Mesodermal cell (in vitro differentiated cells): ENCODE measurements around the gene OR6N1.

Experiments
- H3K27ac ChIP-seq: 2 replicates; pipeline ENCODE4 v1.7.0; 2013; ENCODE audit warnings: mild to moderate bottlenecking, low read depth, low read length, moderate library complexity; ENCODE audit not compliant: severe bottlenecking
- H3K36me3 ChIP-seq: 2 replicates; pipeline ENCODE4 v1.7.1; 2013; ENCODE audit warnings: mild to moderate bottlenecking, low read length, moderate library complexity; ENCODE audit not compliant: control insufficient read depth, insufficient read depth
- H3K4me1 ChIP-seq: one replicate; pipeline ENCODE4 v1.7.1; 2013; ENCODE audit warnings: mild to moderate bottlenecking, low read length; ENCODE audit not compliant: insufficient read depth, control insufficient read depth, poor library complexity, severe bottlenecking
- H3K4me3 ChIP-seq: 2 replicates; pipeline ENCODE4 v1.7.0; 2013; ENCODE audit warnings: low read length, control low read depth, mild to moderate bottlenecking; ENCODE audit not compliant: insufficient read depth, poor library complexity, severe bottlenecking; ENCODE audit errors: extremely low read depth
- H3K9me3 ChIP-seq: 2 replicates; pipeline ENCODE4 v1.7.1; 2013; ENCODE audit warnings: mild to moderate bottlenecking, low read length, moderate library complexity; ENCODE audit not compliant: control insufficient read depth
- WGBS, 2 experiments: methylation state at CpG; one replicate each; pipeline ENCODE4 v1.1.5; 2013; ENCODE audit warnings: missing lambda C conversion rate in 2 of 2; ENCODE audit not compliant: insufficient coverage in 2 of 2; 5-methylcytosine and 5-hydroxymethylcytosine counted together

The OR6N1 gene

GRCh38 chr1:158809256-158809655, 37.3 kb upstream of the OR6N1 start:
- Histone ChIP-seq H3K36me3 (no peaks in the 10 kb centered on the region), H3K4me3 (no peak overlapping the region), H3K4me1 (no peaks in the 10 kb centered on the region), H3K9me3 (no peaks in the 10 kb centered on the region), H3K27ac (no peak overlapping the region)
- WGBS, 2 experiments = 80% methylated on average over 1 of the region's 3 CpGs; no CpG with 5 or more reads in 1 of the 2 experiments

GRCh38 chr1:158806916-158807536, 35.0 kb upstream of the OR6N1 start:
- Histone ChIP-seq H3K4me3 (no peak overlapping the region), H3K27ac (no peak overlapping the region), H3K36me3 (no peaks in the 10 kb centered on the region), H3K9me3 (no peaks in the 10 kb centered on the region), H3K4me1 (no peaks in the 10 kb centered on the region)
- WGBS, 2 experiments = 80 to 86% methylated on average over 1 to 2 of the region's 6 CpGs

DNA sequence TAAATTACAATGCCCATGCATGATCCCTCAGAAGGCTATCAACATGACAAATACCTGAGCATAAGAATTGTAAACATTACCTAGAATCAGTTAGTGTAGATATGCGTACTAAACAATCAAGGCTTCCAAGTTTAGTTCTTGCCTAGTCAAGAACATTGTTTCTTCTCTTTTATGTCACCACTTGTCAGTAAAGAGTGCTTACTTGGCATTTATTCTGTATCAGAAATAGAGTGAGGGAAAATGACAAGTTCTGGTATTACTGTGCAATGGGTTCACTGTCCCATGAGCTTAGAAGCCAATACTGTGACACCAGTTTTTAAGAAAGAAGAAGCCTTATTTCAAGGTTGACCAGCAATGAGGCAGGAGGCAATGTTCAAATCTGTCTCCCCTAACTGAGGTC, 31.7 kb upstream of the OR6N1 start:
- Histone ChIP-seq H3K27ac (no peak overlapping the region), H3K36me3 (no peaks in the 10 kb centered on the region), H3K4me1 (no peaks in the 10 kb centered on the region), H3K9me3 (no peaks in the 10 kb centered on the region), H3K4me3 (no peak overlapping the region)
- 100% methylated on average over 1 of the region's 1 CpG; no CpG with 5 or more reads in 1 of the 2 experiments for WGBS, 2 experiments

DNA sequence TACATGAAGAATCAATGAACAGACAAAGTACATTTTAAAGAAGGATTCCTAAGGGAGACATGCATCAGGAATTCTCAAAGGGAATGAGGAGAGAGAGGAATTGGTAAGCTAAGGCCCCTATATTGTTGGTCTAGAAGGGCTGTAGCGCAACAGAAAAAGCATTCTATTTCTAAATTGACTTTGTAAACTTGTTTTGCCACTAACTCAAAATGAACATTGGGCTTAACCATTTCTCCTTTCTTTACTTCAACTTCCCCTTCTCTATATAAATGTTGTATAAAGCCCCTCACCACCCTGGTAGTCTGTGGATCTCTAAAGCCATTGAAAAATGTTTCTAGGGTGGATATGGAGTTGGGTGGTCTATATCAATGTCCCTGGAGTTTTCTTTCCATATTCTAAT, 29.4 kb upstream of the OR6N1 start:
- H3K4me3 ChIP-seq = no peak overlapping the region
- H3K36me3 ChIP-seq = no peaks in the 10 kb centered on the region
- no peaks in the 10 kb centered on the region for H3K4me1 ChIP-seq
- H3K27ac ChIP-seq = no peak overlapping the region
- H3K9me3 ChIP-seq = no peaks in the 10 kb centered on the region
- WGBS, 2 experiments = 100% methylated on average over 1 of the region's 1 CpG; no CpG with 5 or more reads in 1 of the 2 experiments

DNA sequence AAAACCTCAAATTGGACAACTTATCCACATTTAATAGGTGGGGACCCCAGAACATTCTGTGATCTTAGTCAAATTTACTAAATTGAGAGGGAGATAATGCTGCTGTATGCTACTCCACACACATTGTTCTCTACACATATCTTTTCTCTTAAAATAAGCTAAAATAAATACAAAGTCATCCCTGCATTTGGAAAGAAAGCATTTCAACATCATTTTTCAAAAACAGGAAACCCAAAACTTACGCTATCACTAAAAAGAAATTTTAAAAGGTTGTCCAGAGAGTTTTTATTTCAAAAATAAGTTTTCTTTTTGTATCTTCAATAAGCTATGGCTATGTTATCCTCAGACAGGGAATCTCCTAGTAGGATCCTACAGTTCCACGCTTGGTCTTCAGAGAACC, 28.5 kb upstream of the OR6N1 start:
- no peak overlapping the region for H3K4me3 ChIP-seq
- WGBS, 2 experiments = 100% methylated on average over 1 of the region's 2 CpGs
- H3K4me1 ChIP-seq = no peaks in the 10 kb centered on the region
- no peaks in the 10 kb centered on the region for H3K36me3 ChIP-seq
- H3K27ac ChIP-seq = no peak overlapping the region
- no peaks in the 10 kb centered on the region for H3K9me3 ChIP-seq

GRCh38 chr1:158799689-158800088, 27.7 kb upstream of the OR6N1 start:
- H3K36me3 ChIP-seq = no peaks in the 10 kb centered on the region
- no peak overlapping the region for H3K4me3 ChIP-seq
- no peaks in the 10 kb centered on the region for H3K4me1 ChIP-seq
- H3K9me3 ChIP-seq = no peaks in the 10 kb centered on the region
- H3K27ac ChIP-seq = no peak overlapping the region
- 83 to 100% methylated on average over 1 to 2 of the region's 4 CpGs for WGBS, 2 experiments

- no peaks in the 10 kb centered on the region for H3K9me3 ChIP-seq
- H3K4me3 ChIP-seq = no peak overlapping the region
- no peaks in the 10 kb centered on the region for H3K4me1 ChIP-seq
- H3K36me3 ChIP-seq = no peaks in the 10 kb centered on the region
- 90 to 91% methylated on average over 1 to 3 of the region's 3 CpGs for WGBS, 2 experiments
- H3K27ac ChIP-seq = no peak overlapping the region
Measured at GRCh38 chr1:158798531-158798930, 26.5 kb upstream of the OR6N1 start.

DNA sequence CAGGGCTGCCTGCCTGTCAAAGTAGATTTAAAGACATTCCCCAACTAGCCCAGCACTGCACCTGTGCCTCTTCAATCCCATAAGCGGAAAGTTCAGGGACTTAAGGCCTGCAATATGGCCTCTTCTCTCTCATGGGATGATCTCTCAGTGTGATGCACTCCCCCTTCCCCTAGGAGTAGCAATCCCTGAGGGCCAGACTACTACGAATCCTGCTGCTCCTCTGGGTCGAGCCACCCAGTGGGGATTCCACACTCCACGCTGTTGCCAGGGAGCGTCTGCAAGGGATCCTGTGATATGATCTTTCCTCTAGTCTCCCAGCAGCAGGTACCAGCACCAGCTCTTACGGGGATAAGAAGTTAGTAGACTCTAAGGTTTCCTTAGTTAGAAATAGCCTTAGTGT, 22.3 kb upstream of the OR6N1 start:
- H3K9me3 ChIP-seq = no peaks in the 10 kb centered on the region
- H3K36me3 ChIP-seq = no peaks in the 10 kb centered on the region
- H3K27ac ChIP-seq = no peak overlapping the region
- no peak overlapping the region for H3K4me3 ChIP-seq
- WGBS, 2 experiments = 75 to 87% methylated on average over 4 to 5 of the region's 6 CpGs
- H3K4me1 ChIP-seq = no peaks in the 10 kb centered on the region

DNA sequence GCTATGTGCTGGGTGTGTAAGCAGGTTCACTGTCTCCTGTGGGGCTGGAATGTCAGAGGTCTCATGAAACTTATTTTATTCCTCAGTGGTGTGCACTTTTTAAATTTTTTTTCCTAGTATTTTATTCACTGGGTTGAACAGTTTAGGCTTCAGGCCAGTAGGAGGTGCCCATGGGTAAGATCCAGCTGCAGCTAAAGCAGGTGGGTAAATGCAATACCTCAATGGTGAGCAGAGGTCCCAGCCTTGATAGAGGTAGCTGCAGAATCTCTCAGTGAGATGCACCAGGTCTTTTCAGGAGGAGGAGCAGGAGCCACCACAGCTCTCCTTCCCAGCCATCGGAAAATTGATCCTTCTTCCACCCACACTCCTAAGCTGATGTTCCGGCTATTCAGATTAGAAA, 21.6 kb upstream of the OR6N1 start:
- H3K36me3 ChIP-seq = no peaks in the 10 kb centered on the region
- H3K9me3 ChIP-seq = no peaks in the 10 kb centered on the region
- H3K4me1 ChIP-seq = no peaks in the 10 kb centered on the region
- WGBS, 2 experiments = 54 to 79% methylated on average over 2 of the region's 2 CpGs
- H3K4me3 ChIP-seq = no peak overlapping the region
- H3K27ac ChIP-seq = no peak overlapping the region

- Histone ChIP-seq H3K4me3 (no peak within 1 kb of the TSS), H3K36me3 (no peaks in the 10 kb centered on the region), H3K9me3 (no peaks in the 10 kb centered on the region), H3K27ac (no peak within 1 kb of the TSS), H3K4me1 (no peaks in the 10 kb centered on the region)
Measured at GRCh38 chr1:158781104-158781503, 9.1 kb upstream of the OR6N1 start, which contains the start of gene OR6N2. TSS of gene OR6N2 (minus strand) at chr1:158781204. CDS start at chr1:158777635, 3,569 bp downstream.

- Histone ChIP-seq H3K9me3 (no peaks in the 10 kb centered on the region), H3K36me3 (no peaks in the 10 kb centered on the region), H3K4me3 (no peak within 1 kb of the TSS), H3K4me1 (no peaks in the 10 kb centered on the region), H3K27ac (no peak within 1 kb of the TSS)
- WGBS, 2 experiments = no CpG with 5 or more reads among the region's 2 CpGs
Measured at GRCh38 chr1:158754420-158754819, 17.6 kb downstream of the OR6N1 start, which contains the start of gene OR6K6. TSS of gene OR6K6 (plus strand) at chr1:158754720. CDS start at chr1:158754888, 168 bp downstream.
